HFFc6 (cell line): ENCODE data around the gene OR13J1. TPM values are rescaled to one million over a fixed set of nuclear protein-coding genes. Genes with fewer than 3 reads are reported as not detected.

Source experiments
- DNase-seq: peaks from one replicate; pipeline ENCODE4 v3.0.0-alpha.2; 2018
- H3K27ac Mint-ChIP-seq: 2 replicates; pipeline ENCODE4 v1.8.0; 2020; ENCODE audit warnings: mild to moderate bottlenecking, mixed read lengths
- H3K27me3 Mint-ChIP-seq: 2 replicates; pipeline ENCODE4 v1.8.0; 2021; ENCODE audit warnings: mild to moderate bottlenecking, moderate library complexity, mixed read lengths; ENCODE audit not compliant: insufficient read depth
- H3K36me3 Mint-ChIP-seq: 2 replicates; pipeline ENCODE4 v1.8.0; 2021; ENCODE audit warnings: low read depth, mixed read lengths
- H3K4me1 Mint-ChIP-seq: 2 replicates; pipeline ENCODE4 v1.8.0; 2020; ENCODE audit warnings: low read depth, mixed read lengths
- H3K4me3 Mint-ChIP-seq: 2 replicates; pipeline ENCODE4 v1.8.0; 2020; ENCODE audit warnings: mild to moderate bottlenecking, moderate library complexity, mixed read lengths
- H3K9me3 Mint-ChIP-seq: 2 replicates; pipeline ENCODE4 v1.8.0; 2020; ENCODE audit warnings: mild to moderate bottlenecking, mixed read lengths
- total RNA-seq, 6 experiments: library from RNA; stranded (reverse); fragmentation: NEBNext Ultra II Directional; extraction: Animal tissue kit (Norgen Biotek cat#: 25700); gene quantifications; 2 replicates in 1 of 6; 3 replicates in 5 of 6; pipeline ENCODE4 v1.2.3, GENCODE V29; 2021
- TF ChIP-seq, protein P1 (sequence below): fragments of 200-600 bp; sonication (generic); IDR thresholded peaks from 2 replicates; pipeline ENCODE4 v1.5.0; 2021; ENCODE audit warnings: antibody characterized with exemption, mild to moderate bottlenecking

The OR13J1 gene
- total RNA-seq, 6 experiments from 2014 or later: not detected

DNA sequence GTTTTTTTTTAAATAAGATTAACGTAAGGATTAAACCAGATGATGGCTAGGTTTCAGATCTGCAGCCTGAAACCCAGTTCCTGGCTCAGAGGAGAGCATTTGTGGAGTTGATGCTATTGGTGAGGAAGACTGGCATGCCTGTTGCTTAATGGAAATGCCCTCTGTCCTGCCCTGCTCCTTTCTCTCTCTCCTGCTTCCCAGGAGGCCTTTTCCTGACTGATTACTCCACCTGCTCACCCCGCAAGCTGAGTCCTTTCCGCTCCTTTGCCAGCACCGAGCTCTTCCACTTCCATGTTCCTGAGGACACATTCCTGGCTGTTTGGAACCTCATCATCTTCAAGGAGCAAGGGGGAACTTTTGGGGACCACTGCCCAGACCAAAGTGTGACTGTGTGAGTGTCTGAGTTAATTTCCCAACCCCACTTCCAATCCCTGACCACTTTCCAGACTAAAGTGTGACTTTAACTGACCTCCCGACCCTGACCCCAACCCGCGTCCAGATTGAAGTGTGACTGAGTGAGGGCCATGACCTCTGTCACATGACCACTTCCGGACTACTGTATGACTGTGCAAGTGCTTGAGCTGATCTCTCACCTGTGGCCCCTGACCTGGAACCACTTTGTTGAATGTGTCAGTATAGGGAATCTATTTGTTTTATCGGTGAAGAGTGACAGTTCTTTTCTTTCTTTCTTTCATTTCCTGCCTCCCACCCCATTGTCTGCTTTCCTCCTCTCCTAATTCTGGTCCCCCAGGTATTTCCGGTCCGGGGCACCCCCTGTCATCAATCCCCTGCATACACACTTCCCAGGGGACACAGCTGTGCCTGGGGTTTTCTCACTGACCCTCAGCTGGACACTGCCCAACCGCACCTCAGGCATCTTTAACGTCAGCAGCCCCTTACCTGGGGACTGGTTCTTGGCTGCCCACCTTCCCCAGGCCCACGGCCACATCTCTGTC is 35.7 kb downstream of the OR13J1 start:
- no peak overlapping the region for H3K4me3 Mint-ChIP-seq

DNA sequence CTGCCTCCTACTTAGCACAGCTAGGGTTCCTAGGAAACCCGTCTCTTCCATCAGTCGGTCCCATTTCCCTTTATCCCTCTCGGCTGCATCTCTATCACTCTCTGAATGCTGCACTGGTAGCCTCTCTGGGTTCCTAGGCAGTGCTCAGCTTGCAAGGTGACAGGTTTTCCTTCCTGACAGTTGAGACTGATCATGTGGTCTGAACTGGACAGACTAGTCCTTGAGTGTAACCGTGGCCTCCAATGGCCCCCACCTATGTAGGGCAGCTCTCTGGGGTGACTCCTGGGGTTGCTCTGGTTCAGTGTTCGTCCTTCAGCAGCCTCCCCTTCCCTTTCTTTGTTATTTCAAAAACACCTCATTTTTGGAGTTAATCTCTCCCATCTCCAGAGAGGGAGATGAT is 37.4 kb downstream of the OR13J1 start:
- H3K9me3 Mint-ChIP-seq: no peaks in the 10 kb centered on the region

More for the DNA sequence above, 35.7 kb downstream of the OR13J1 start:
- Mint-ChIP-seq H3K9me3 (no peaks in the 10 kb centered on the region), H3K36me3 (no peaks in the 10 kb centered on the region; the same call in 1 of the 2 replicates), H3K4me1 (peaks cover 34% of the 10 kb centered on the region), H3K27ac (no peak overlapping the region), H3K27me3 (peaks cover 4% of the 10 kb centered on the region)
- DNase-seq: no peak
- TF ChIP-seq, protein P1, sequence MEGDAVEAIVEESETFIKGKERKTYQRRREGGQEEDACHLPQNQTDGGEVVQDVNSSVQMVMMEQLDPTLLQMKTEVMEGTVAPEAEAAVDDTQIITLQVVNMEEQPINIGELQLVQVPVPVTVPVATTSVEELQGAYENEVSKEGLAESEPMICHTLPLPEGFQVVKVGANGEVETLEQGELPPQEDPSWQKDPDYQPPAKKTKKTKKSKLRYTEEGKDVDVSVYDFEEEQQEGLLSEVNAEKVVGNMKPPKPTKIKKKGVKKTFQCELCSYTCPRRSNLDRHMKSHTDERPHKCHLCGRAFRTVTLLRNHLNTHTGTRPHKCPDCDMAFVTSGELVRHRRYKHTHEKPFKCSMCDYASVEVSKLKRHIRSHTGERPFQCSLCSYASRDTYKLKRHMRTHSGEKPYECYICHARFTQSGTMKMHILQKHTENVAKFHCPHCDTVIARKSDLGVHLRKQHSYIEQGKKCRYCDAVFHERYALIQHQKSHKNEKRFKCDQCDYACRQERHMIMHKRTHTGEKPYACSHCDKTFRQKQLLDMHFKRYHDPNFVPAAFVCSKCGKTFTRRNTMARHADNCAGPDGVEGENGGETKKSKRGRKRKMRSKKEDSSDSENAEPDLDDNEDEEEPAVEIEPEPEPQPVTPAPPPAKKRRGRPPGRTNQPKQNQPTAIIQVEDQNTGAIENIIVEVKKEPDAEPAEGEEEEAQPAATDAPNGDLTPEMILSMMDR: no peak

DNA sequence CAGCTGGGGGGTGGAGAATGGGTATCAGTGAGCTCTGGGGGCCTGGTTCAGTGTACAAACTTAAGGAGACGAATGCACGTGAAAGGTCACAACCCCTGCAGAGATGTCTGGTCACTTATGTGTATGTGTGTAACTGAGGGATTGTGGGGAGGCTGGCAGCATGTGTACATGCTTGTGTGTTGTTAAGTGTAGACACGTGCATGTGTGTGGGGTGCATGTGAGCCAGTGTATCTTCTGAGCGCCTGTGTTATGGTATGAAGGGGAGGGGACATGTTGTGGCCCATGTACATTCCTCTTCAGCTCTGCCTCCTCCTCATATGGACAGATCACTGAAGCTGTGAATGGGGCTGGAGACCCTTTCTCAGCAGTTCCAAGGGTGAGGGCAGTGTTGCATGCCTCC is 39.2 kb downstream of the OR13J1 start:
- Mint-ChIP-seq H3K27ac (no peak overlapping the region), H3K27me3 (no peaks in the 10 kb centered on the region; the same call in none of the 2 replicates), H3K36me3 (no peaks in the 10 kb centered on the region), H3K9me3 (no peaks in the 10 kb centered on the region), H3K4me3 (no peak overlapping the region), H3K4me1 (peaks cover 65% of the 10 kb centered on the region)
- TF ChIP-seq, protein P1: no peak
- DNase-seq: no peak

More for the DNA sequence above, 37.4 kb downstream of the OR13J1 start:
- no peaks in the 10 kb centered on the region; the same call in 1 of the 2 replicates for H3K36me3 Mint-ChIP-seq
- no peak overlapping the region for H3K27ac Mint-ChIP-seq
- no peak for DNase-seq
- no peak overlapping the region for H3K4me3 Mint-ChIP-seq
- no peaks in the 10 kb centered on the region; the same call in none of the 2 replicates for H3K27me3 Mint-ChIP-seq
- H3K4me1 Mint-ChIP-seq: peaks cover 47% of the 10 kb centered on the region
- TF ChIP-seq, protein P1: no peak

DNA sequence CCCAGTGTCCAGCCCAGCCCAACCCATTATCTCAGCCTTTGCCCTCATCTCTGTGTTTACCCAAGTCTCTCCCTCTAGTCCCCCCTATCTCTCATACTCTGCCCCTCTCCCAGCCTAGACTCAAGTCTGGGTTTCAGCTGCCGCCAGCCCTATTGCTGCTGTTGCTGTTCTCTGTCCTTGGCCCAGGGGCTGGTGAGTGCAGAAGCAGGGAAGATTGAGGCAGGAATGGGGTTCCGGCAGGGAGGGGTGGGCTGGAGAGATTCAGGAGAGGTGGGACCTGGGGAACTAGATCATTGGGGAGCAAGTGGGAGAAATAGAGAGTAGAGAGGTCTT is 40.5 kb downstream of the OR13J1 start:
- no peaks in the 10 kb centered on the region for H3K36me3 Mint-ChIP-seq
- H3K9me3 Mint-ChIP-seq: no peaks in the 10 kb centered on the region
- TF ChIP-seq, protein P1: no peak
- peak overlapping the region; percentile 89 for H3K4me3 Mint-ChIP-seq
- DNase-seq: no peak
- no peaks in the 10 kb centered on the region; the same call in 1 of the 2 replicates for H3K27me3 Mint-ChIP-seq
- peaks cover 67% of the 10 kb centered on the region for H3K4me1 Mint-ChIP-seq
- H3K27ac Mint-ChIP-seq: peak overlapping the region; percentile 81

DNA sequence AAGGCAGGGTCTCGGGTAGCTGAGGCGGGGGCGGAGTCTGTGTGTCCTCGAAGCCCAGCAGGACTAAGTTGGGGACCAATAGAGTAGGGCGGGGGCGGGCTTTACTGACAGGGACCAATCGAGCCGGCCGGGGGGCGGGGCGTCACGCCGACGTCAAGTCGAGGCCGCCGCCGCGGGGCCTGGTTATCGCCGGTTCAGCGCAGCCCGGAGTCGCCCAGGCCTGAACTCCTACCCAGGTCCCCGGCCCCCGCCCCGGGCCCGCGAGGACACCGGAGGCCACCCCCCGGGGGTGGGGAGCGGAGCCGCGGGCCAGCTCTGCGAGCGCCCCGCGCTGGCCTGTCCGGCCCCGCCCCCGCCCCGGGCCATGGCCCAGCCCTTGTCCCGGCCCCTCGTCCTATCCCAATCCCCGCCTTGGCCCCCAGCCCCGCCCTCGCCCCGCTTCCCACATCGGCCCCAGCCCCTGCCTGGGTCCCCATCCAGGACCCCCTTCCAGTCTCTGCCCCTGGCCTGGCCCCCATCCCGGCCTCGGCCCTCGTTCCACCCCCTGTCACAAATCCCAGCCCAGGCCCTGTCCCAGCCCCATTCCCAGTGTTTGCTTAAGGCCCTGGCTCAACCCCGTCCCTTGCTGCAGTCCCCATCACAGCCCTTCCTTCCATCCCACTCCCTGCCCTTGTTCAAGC is 41.0 kb downstream of the OR13J1 start, which contains the start of gene TMEM8B:
TSS of gene TMEM8B (plus strand) at position 145 of the 680 bp plus-strand sequence. CDS start at position 365, 220 bp downstream.
- TF ChIP-seq, protein P1: no peak
- H3K27me3 Mint-ChIP-seq: no peaks in the 10 kb centered on the region; the same call in 1 of the 2 replicates
- peaks cover 62% of the 10 kb centered on the region for H3K4me1 Mint-ChIP-seq
- peak within 1 kb of the TSS; percentile 85 for H3K27ac Mint-ChIP-seq
- no peaks in the 10 kb centered on the region for H3K36me3 Mint-ChIP-seq
- H3K4me3 Mint-ChIP-seq: peak within 1 kb of the TSS; percentile 93
- H3K9me3 Mint-ChIP-seq: no peaks in the 10 kb centered on the region
- DNase-seq: peak; percentile 79
